SJCRH30 (cell line): ENCODE results near the gene MBOAT1. TPM values are rescaled to one million over a fixed set of nuclear protein-coding genes. Genes with fewer than 3 reads are reported as not detected.
A peak's percentile ranks its signal among the peaks of the same experiment; 100 is the strongest.

Source experiments
- DNase-seq, 2 experiments: peaks; one replicate each; pipeline ENCODE4 v3.0.0-alpha.2; 2015 to 2020
- H3K27ac ChIP-seq: fragments of 250-450 bp; sonication (Bioruptor Pico); 2 replicates; pipeline ENCODE4 v1.5.1; 2020; ENCODE audit warnings: mild to moderate bottlenecking, moderate library complexity
- H3K27me3 ChIP-seq: fragments of 250-450 bp; sonication (Bioruptor Pico); 2 replicates; pipeline ENCODE4 v1.5.1; 2020; ENCODE audit warnings: mild to moderate bottlenecking, moderate library complexity
- H3K36me3 ChIP-seq: fragments of 250-450 bp; sonication (Bioruptor Pico); 2 replicates; pipeline ENCODE4 v1.5.1; 2020; ENCODE audit warnings: mild to moderate bottlenecking, moderate library complexity
- H3K4me1 ChIP-seq: fragments of 250-450 bp; sonication (Bioruptor Pico); 2 replicates; pipeline ENCODE4 v1.5.1; 2020; ENCODE audit warnings: mild to moderate bottlenecking, moderate library complexity
- H3K4me3 ChIP-seq: fragments of 250-450 bp; sonication (Bioruptor Pico); 2 replicates; pipeline ENCODE4 v1.5.1; 2020; ENCODE audit warnings: mild to moderate bottlenecking, moderate library complexity
- H3K9me3 ChIP-seq: fragments of 250-450 bp; sonication (Bioruptor Pico); replicated peaks from 2 replicates; pipeline ENCODE4 v1.5.1; 2020; ENCODE audit warnings: mild to moderate bottlenecking, moderate library complexity
- total RNA-seq: library from RNA; depleted of rRNA; stranded (reverse); fragments of >200 nt; shearing (Covaris generic); gene quantifications from 2 replicates; pipeline ENCODE4 v1.2.3, GENCODE V29; 2014

MBOAT1 gene
- total RNA-seq, 1 experiment from 2014 or later = 7.7 TPM

- DNase-seq = no peak
- Histone ChIP-seq H3K36me3 (no peaks in the 10 kb centered on the region), H3K4me1 (no peaks in the 10 kb centered on the region), H3K4me3 (no peak overlapping the region), H3K27me3 (no peaks in the 10 kb centered on the region), H3K27ac (no peak overlapping the region), H3K9me3 (no peaks in the 10 kb centered on the region)
Observed at GRCh38 chr6:20217891-20218290, 5.6 kb upstream of the MBOAT1 start.

- no peaks in the 10 kb centered on the region for H3K27me3 ChIP-seq
- no peak overlapping the region for H3K27ac ChIP-seq
- H3K4me1 ChIP-seq = no peaks in the 10 kb centered on the region
- no peaks in the 10 kb centered on the region for H3K36me3 ChIP-seq
- H3K9me3 ChIP-seq = no peaks in the 10 kb centered on the region
- no peak overlapping the region for H3K4me3 ChIP-seq
- DNase-seq = no peak
Observed at GRCh38 chr6:20217324-20217855, 5.1 kb upstream of the MBOAT1 start.

- no peaks in the 10 kb centered on the region for H3K9me3 ChIP-seq
- DNase-seq = no peak
- H3K27me3 ChIP-seq = no peaks in the 10 kb centered on the region
- no peak overlapping the region for H3K27ac ChIP-seq
- no peak overlapping the region for H3K4me3 ChIP-seq
- no peaks in the 10 kb centered on the region for H3K36me3 ChIP-seq
- H3K4me1 ChIP-seq = no peaks in the 10 kb centered on the region
Observed at GRCh38 chr6:20215310-20215709, 3.0 kb upstream of the MBOAT1 start.

GRCh38 chr6:20213271-20213798 is 1.1 kb upstream of the MBOAT1 start:
- peak overlapping the region; percentile 55; the same call in 1 of the 2 replicates for H3K27ac ChIP-seq
- DNase-seq = peak in 1 of 2 experiments; percentile 20
- peak overlapping the region; percentile 79 for H3K4me3 ChIP-seq
- no peaks in the 10 kb centered on the region for H3K36me3 ChIP-seq
- no peaks in the 10 kb centered on the region for H3K4me1 ChIP-seq
- H3K9me3 ChIP-seq = no peaks in the 10 kb centered on the region
- H3K27me3 ChIP-seq = no peaks in the 10 kb centered on the region

- H3K4me3 ChIP-seq = peak overlapping the region; percentile 79
- no peaks in the 10 kb centered on the region for H3K36me3 ChIP-seq
- H3K27ac ChIP-seq = peak overlapping the region; percentile 55
- no peaks in the 10 kb centered on the region for H3K9me3 ChIP-seq
- no peaks in the 10 kb centered on the region for H3K4me1 ChIP-seq
- DNase-seq = no peak
- no peaks in the 10 kb centered on the region for H3K27me3 ChIP-seq
Observed at GRCh38 chr6:20211941-20212391, 303 bp downstream of the MBOAT1 start.

GRCh38 chr6:20211037-20211940 is 980 bp downstream of the MBOAT1 start:
- peak in 1 of 2 experiments; percentile 6 for DNase-seq
- H3K9me3 ChIP-seq = no peaks in the 10 kb centered on the region
- H3K36me3 ChIP-seq = no peaks in the 10 kb centered on the region

GRCh38 chr6:20210158-20210557 is 2.1 kb downstream of the MBOAT1 start:
- no peaks in the 10 kb centered on the region for H3K9me3 ChIP-seq
- H3K27ac ChIP-seq = no peak overlapping the region
- no peak overlapping the region for H3K4me3 ChIP-seq
- DNase-seq = no peak
- H3K4me1 ChIP-seq = no peaks in the 10 kb centered on the region
- no peaks in the 10 kb centered on the region for H3K36me3 ChIP-seq
- H3K27me3 ChIP-seq = no peaks in the 10 kb centered on the region

More at GRCh38 chr6:20211037-20211940, 980 bp downstream of the MBOAT1 start:
- peak overlapping the region; percentile 79 for H3K4me3 ChIP-seq
- H3K27ac ChIP-seq = peak overlapping the region; percentile 55; the same call in 1 of the 2 replicates
- no peaks in the 10 kb centered on the region for H3K27me3 ChIP-seq
- H3K4me1 ChIP-seq = no peaks in the 10 kb centered on the region

- no peak overlapping the region for H3K4me3 ChIP-seq
- no peaks in the 10 kb centered on the region for H3K36me3 ChIP-seq
- DNase-seq = no peak
- H3K27ac ChIP-seq = no peak overlapping the region
- no peaks in the 10 kb centered on the region for H3K27me3 ChIP-seq
- no peaks in the 10 kb centered on the region for H3K4me1 ChIP-seq
- H3K9me3 ChIP-seq = no peaks in the 10 kb centered on the region
Observed at GRCh38 chr6:20208687-20209378, 3.4 kb downstream of the MBOAT1 start.

GRCh38 chr6:20207088-20207418 is 5.2 kb downstream of the MBOAT1 start:
- no peak overlapping the region for H3K27ac ChIP-seq
- DNase-seq = no peak
- H3K4me1 ChIP-seq = no peaks in the 10 kb centered on the region
- H3K36me3 ChIP-seq = no peaks in the 10 kb centered on the region
- H3K27me3 ChIP-seq = no peaks in the 10 kb centered on the region
- no peak overlapping the region for H3K4me3 ChIP-seq
- H3K9me3 ChIP-seq = no peaks in the 10 kb centered on the region

GRCh38 chr6:20205722-20206161 is 6.5 kb downstream of the MBOAT1 start:
- H3K27me3 ChIP-seq = no peaks in the 10 kb centered on the region
- H3K27ac ChIP-seq = no peak overlapping the region
- H3K9me3 ChIP-seq = no peaks in the 10 kb centered on the region
- H3K36me3 ChIP-seq = no peaks in the 10 kb centered on the region
- no peaks in the 10 kb centered on the region for H3K4me1 ChIP-seq
- no peak for DNase-seq
- H3K4me3 ChIP-seq = no peak overlapping the region

- Histone ChIP-seq H3K4me3 (no peak overlapping the region), H3K36me3 (no peaks in the 10 kb centered on the region), H3K27ac (no peak overlapping the region), H3K4me1 (no peaks in the 10 kb centered on the region), H3K27me3 (no peaks in the 10 kb centered on the region), H3K9me3 (no peaks in the 10 kb centered on the region)
- DNase-seq = no peak
Observed at GRCh38 chr6:20204512-20204894, 7.8 kb downstream of the MBOAT1 start.

- H3K4me1 ChIP-seq = no peaks in the 10 kb centered on the region
- no peaks in the 10 kb centered on the region for H3K9me3 ChIP-seq
- H3K36me3 ChIP-seq = no peaks in the 10 kb centered on the region
- no peak for DNase-seq
- H3K27ac ChIP-seq = no peak overlapping the region
- H3K4me3 ChIP-seq = no peak overlapping the region
- no peaks in the 10 kb centered on the region for H3K27me3 ChIP-seq
Observed at GRCh38 chr6:20203561-20204511, 8.4 kb downstream of the MBOAT1 start.

GRCh38 chr6:20202699-20203302 is 9.5 kb downstream of the MBOAT1 start:
- H3K4me3 ChIP-seq = no peak overlapping the region
- no peak overlapping the region for H3K27ac ChIP-seq
- no peaks in the 10 kb centered on the region for H3K27me3 ChIP-seq
- no peak for DNase-seq
- no peaks in the 10 kb centered on the region for H3K36me3 ChIP-seq
- H3K4me1 ChIP-seq = no peaks in the 10 kb centered on the region
- H3K9me3 ChIP-seq = no peaks in the 10 kb centered on the region

GRCh38 chr6:20202324-20202658 is 10.0 kb downstream of the MBOAT1 start:
- Histone ChIP-seq H3K9me3 (no peaks in the 10 kb centered on the region), H3K4me3 (no peak overlapping the region), H3K27me3 (no peaks in the 10 kb centered on the region), H3K36me3 (no peaks in the 10 kb centered on the region), H3K4me1 (no peaks in the 10 kb centered on the region), H3K27ac (no peak overlapping the region)
- no peak for DNase-seq
